NCI-H2196 (cell line): Measurements from ENCODE around the gene GIPR.
"Not testable (repeated sequence)": the region's sequence is repeated elsewhere in the genome, so short reads cannot be mapped to it uniquely, and the experiment has no call there.

Experiments used
- DNase-seq: peaks from one replicate; lab custom pipeline; 2025; ENCODE audit not compliant: unreplicated experiment; lab: John Stamatoyannopoulos, UW

GIPR gene

GRCh38 chr19:45667620-45668341, at the start of gene GIPR:
TSS of gene GIPR (plus strand) at chr19:45668221. CDS start at chr19:45669521, 1,300 bp downstream.
- DNase-seq: no peak

GRCh38 chr19:45621389-45621788, 46.6 kb upstream of the GIPR start:
- DNase-seq: no peak

DNA sequence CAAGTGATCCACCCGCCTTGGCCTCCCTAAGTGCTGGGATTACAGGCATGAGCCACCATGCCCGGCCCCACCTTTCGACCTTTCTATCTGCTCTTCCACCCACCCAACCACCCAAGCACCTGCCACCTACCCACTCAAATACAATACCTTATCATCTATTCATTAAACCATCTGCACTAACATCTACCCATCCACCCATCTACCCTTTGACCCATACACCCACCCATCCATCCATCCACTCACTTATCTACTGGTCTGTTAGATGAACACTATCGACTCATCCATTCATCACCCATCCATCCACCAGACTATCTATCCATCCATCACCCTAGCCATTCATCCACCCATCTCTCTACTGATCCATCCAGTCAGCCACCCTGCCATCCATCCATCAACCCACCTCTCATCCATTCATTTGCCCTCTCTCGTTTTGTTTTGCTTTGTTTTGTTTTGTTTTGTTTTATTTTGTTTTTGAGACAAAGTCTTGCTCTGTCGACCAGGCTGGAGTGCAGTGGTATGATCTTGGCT, 46.0 kb upstream of the GIPR start:
- DNase-seq: no peak

DNA sequence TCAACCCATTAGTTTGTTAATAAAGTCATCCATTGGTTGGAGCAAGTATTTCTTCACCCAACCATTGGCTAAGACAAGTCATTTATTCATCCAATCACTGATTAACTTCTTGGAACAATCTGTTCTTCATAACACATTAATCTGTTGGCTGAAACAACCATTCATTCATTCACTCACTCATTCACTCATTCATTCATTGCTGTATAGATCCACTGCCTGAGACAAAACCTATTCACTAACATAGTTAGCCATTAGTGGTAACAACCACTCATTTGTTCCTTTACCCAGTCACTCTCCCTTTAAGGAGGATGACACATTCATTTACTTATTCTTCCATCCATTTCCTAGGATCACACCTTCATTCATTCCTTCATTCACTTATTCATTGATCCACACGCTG, 44.0 kb upstream of the GIPR start:
- DNase-seq: no peak

- not testable (repeated sequence) for DNase-seq
These were observed 39.8 kb upstream of the GIPR start for GRCh38 chr19:45628219-45628618.

DNA sequence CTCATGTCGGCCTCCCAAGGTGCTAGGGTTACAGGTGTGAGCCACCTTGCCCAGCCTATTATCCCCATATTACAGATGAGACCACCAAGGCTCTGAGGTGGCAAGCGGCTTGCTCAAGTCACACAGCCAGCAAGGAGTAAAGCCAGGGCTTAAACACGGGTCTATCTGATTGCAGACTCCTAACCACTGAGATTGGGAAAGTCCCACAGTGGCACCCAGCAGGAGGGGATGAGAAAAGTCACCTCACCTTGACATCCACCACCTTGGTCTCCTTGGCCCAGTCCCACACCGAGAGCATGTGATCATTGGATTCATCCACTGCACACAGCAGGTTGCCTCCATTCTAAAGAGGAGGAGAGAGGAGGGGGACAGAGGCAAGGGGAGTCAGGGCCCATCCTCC, 38.3 kb upstream of the GIPR start:
- DNase-seq: no peak

GRCh38 chr19:45630463-45630862, 37.6 kb upstream of the GIPR start:
- no peak for DNase-seq

DNA sequence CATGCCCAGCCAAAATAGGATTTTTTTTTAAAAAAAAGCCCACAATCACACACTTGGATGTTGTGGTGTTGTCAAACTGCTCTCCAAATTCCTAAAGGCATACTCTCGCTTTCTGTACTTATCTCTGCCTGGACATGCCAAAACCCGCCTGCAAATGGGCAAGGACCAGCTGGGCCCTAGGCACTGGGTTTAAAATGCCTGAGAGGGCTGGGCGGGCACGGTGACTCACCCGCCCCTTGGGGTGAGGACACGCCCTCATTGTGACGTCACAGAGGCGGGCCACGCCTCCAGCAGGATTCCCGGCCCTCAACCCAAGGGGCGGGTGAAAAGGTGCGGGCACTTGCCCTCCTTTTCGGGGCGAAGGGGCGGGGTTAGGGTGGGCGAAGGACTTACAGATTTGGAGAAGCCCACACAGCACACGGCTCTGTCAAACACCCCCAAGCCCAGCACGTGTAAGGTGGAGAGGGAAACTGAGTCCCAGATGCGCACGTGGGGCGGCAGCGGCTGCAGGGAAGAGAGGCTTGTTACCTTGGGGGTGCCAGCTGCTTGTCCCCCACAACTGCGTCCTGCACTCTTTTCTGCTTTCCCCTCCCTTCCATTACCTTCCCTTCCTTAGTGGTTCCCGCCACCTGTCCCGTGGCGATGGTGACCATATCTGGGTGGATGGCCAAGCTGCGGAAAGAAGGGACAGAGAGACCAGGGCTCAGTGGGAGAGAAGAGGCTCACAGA, 35.4 kb upstream of the GIPR start:
- DNase-seq: peak; percentile 88

GRCh38 chr19:45636275-45636674, 31.7 kb upstream of the GIPR start:
- DNase-seq: no peak

GRCh38 chr19:45636902-45637301, 31.1 kb upstream of the GIPR start:
- no peak for DNase-seq

- no peak for DNase-seq
These were observed 29.9 kb upstream of the GIPR start for GRCh38 chr19:45637890-45638667.

GRCh38 chr19:45638930-45639729, 28.9 kb upstream of the GIPR start, which contains the start of gene EML2:
TSS of gene EML2 (minus strand) at chr19:45639397. CDS start at chr19:45639376, 21 bp downstream.
- DNase-seq: peak; percentile 28

DNA sequence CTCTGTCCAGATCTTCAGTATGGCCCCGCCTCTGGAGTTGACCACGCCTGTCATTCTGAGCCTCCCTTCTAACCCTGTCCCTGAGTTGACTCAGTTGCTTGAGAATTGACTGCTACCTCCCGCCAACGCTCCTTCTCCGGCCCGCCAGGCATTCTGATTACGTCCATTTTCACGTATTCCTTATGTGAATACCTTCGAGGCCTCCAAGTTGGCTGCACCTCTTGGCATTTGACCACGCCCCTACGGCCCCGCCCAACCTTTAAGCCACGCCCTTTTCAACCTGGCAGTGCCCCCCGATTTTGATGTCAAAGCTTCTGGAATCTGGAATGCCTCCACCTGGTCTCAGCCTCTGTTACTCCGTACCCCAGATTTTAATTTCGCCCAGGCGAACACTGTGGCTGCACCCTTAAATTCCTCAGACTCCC, 27.2 kb upstream of the GIPR start:
- DNase-seq: peak; percentile 59

- peak; percentile 97 for DNase-seq
These were observed 26.5 kb upstream of the GIPR start for GRCh38 chr19:45641274-45642105.

DNA sequence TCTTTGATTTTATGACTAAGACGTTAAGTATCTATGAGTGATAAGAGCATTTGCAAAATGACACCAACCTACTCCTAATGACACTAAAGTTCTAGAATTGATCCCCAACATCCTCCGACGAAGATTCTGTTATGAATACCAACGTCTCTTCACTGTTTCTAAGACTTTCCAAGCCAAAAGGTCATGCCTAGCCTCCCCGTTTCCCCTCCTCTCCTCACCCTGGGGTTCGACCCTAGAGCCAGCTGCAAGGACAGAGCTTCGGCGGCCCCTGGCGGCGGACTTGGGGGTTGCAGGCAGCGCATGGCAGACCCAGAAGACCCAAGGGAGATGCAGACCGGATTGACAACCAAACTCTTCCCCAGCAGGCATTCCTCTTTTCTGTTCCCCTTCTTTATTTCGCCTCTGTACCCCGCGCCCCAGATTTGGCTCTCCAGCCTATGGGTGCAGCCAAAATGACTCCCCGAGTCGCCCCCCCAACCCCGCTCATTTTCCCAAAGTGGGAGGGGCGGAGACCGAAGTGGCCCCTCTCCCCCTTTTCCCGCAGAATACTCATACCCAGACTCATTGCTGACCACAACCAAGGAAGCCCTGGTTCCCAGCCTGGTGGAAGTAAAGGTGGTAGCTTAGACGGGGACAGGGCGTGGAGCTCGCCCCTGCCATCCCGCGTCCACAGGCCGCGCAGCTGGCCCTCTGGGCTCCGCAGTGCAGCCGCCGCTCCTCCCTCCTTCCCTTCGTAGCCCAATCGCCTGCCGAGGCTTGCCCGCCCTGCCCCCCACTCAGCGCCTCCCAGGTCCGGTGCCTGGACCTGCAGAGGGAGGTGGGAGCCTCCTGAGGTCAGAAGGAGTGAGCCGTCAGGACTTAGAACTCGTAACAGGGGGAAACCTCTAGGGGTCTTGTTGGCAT, 24.7 kb upstream of the GIPR start:
- DNase-seq: peak; percentile 82

DNA sequence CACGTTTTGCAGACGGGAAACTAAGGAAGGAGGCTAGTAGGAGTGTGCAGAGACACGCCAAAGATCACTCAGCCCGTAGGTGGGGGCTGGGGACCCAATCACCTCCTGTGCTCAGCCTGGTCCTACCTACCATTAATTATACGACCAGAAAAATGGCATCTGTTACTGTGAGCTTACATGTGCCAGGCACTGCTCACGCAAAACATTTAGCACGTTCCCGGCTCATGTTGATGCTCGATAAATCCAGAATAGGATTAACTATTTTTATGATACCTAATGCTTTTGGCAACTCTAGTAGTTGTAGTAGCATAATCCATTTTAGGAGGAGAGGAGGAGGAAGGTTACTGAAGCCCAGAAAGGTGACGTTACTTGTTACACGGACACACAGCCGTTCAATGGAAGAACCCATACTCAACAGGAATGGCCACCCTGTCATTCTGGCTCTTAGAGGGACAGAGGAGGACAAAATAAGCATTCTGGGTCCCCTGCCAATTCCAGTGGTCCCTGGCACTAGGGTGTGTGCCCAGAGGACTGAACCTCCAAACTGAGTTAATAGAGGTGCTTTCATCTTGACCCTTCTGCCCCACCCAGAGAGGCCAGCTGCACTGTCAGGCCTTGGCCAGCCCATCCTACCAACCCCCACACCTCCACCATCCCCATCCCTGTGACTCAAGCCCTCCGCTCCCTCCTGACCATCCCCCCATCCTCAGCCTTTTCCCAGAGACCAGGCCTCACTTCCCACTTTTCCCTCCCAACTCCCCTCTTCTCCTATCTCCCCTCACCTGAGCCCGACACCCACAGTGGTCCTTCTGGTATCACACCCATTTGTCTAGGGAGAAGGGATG, 23.9 kb upstream of the GIPR start:
- no peak for DNase-seq

GRCh38 chr19:45645068-45645630, 22.9 kb upstream of the GIPR start:
- DNase-seq: peak; percentile 85
